ENCODE measurements around the gene ITGA8.

Gene ITGA8

GRCh38 chr10:15735763-15736162 lies 16.0 kb upstream of the ITGA8 start:
- no peak for DNase-seq
- peaks cover 0 to 34% (median 11%) of the 10 kb centered on the region in 4 donors for H3K4me1 ChIP-seq
- no peaks in the 10 kb centered on the region for H3K9me3 ChIP-seq
- intact Hi-C loops (cut with DNase I; ENCODE audit: low total_unique reads), result no loop called here
- no peaks in the 10 kb centered on the region for H3K27me3 ChIP-seq
- H3K27ac ChIP-seq, result no peak overlapping the region
- no peak overlapping the region for H3K4me3 ChIP-seq
- TF ChIP-seq CTCF (IDR thresholded peaks at IDR 0.05), result no peak
- no peaks in the 10 kb centered on the region for H3K36me3 ChIP-seq

GRCh38 chr10:15730341-15730740 lies 10.6 kb upstream of the ITGA8 start:
- Histone ChIP-seq H3K4me1 (peaks cover 3 to 14% (median 4%) of the 10 kb centered on the region in 4 donors), H3K36me3 (no peaks in the 10 kb centered on the region), H3K27ac (no peak overlapping the region), H3K4me3 (no peak overlapping the region), H3K27me3 (no peaks in the 10 kb centered on the region), H3K9me3 (peaks cover 0 to 6% (median 0%) of the 10 kb centered on the region in 3 donors)
- no peak for DNase-seq
- TF ChIP-seq CTCF (IDR thresholded peaks at IDR 0.05), result no peak
- intact Hi-C loops (cut with DNase I; ENCODE audit: low total_unique reads), result no loop called here

- no peak for DNase-seq
- Histone ChIP-seq H3K4me3 (no peak overlapping the region), H3K4me1 (peaks cover 7 to 18% (median 7%) of the 10 kb centered on the region in 4 donors), H3K27ac (no peak overlapping the region), H3K9me3 (peaks cover 0 to 6% (median 0%) of the 10 kb centered on the region in 3 donors), H3K36me3 (no peaks in the 10 kb centered on the region), H3K27me3 (no peaks in the 10 kb centered on the region)
- intact Hi-C loops (cut with DNase I; ENCODE audit: low total_unique reads), result no loop called here
- no peak for TF ChIP-seq CTCF (IDR thresholded peaks at IDR 0.05)
These were observed 10.2 kb upstream of the ITGA8 start for GRCh38 chr10:15729890-15730289.

GRCh38 chr10:15726042-15726441 lies 6.3 kb upstream of the ITGA8 start:
- no peaks in the 10 kb centered on the region for H3K27me3 ChIP-seq
- no peak for TF ChIP-seq CTCF (IDR thresholded peaks at IDR 0.05)
- H3K4me1 ChIP-seq, result peaks cover 7 to 56% (median 20%) of the 10 kb centered on the region in 4 donors
- DNase-seq, result no peak
- H3K36me3 ChIP-seq, result no peaks in the 10 kb centered on the region
- H3K9me3 ChIP-seq, result peaks cover 0 to 6% (median 0%) of the 10 kb centered on the region in 3 donors
- intact Hi-C loops (cut with DNase I; ENCODE audit: low total_unique reads), result no loop called here
- H3K4me3 ChIP-seq, result no peak overlapping the region
- H3K27ac ChIP-seq, result peak overlapping the region; percentile 65 to 95

GRCh38 chr10:15725603-15726002 lies 5.9 kb upstream of the ITGA8 start:
- H3K4me1 ChIP-seq, result peaks cover 7 to 59% (median 20%) of the 10 kb centered on the region in 4 donors
- peak overlapping the region in 1 of 2 donors; percentile 5 for H3K4me3 ChIP-seq
- H3K27ac ChIP-seq, result peak overlapping the region; percentile 65 to 95
- peaks cover 0 to 6% (median 0%) of the 10 kb centered on the region in 3 donors for H3K9me3 ChIP-seq
- peak; percentile 48 to 62 for TF ChIP-seq CTCF (IDR thresholded peaks at IDR 0.05)
- DNase-seq, result peak in 1 of 2 donors; percentile 31
- H3K36me3 ChIP-seq, result no peaks in the 10 kb centered on the region
- intact Hi-C loops (cut with DNase I; ENCODE audit: low total_unique reads), result no loop called here
- H3K27me3 ChIP-seq, result no peaks in the 10 kb centered on the region

- no peak for DNase-seq
- intact Hi-C loops (cut with DNase I; ENCODE audit: low total_unique reads), result loop anchor here (5.0 kb wide), 2 partner anchors 98 to 292 kb away; no protein-coding TSS in a partner anchor
- no peak overlapping the region for H3K4me3 ChIP-seq
These were observed 5.0 kb upstream of the ITGA8 start for GRCh38 chr10:15724683-15725082.

More at GRCh38 chr10:15724683-15725082, 5.0 kb upstream of the ITGA8 start:
- Histone ChIP-seq H3K4me1 (peaks cover 7 to 65% (median 27%) of the 10 kb centered on the region in 4 donors), H3K9me3 (no peaks in the 10 kb centered on the region), H3K36me3 (no peaks in the 10 kb centered on the region), H3K27me3 (no peaks in the 10 kb centered on the region), H3K27ac (peak overlapping the region; percentile 65 to 95)
- TF ChIP-seq CTCF (IDR thresholded peaks at IDR 0.05), result no peak
